HG03469 (cell line): ENCODE measurements around the gene PDE6A.
"Not testable (repeated sequence)": the region's sequence is repeated elsewhere in the genome, so short reads cannot be mapped to it uniquely, and the experiment has no call there.

Experiments
- ATAC-seq: cut with Tn5 transposase; IDR thresholded peaks from one replicate; pipeline ENCODE4 v1.9.1; 2021; ENCODE audit warnings: mild to moderate bottlenecking, moderate library complexity, moderate number of reproducible peaks; ENCODE audit not compliant: unreplicated experiment

The PDE6A gene

DNA sequence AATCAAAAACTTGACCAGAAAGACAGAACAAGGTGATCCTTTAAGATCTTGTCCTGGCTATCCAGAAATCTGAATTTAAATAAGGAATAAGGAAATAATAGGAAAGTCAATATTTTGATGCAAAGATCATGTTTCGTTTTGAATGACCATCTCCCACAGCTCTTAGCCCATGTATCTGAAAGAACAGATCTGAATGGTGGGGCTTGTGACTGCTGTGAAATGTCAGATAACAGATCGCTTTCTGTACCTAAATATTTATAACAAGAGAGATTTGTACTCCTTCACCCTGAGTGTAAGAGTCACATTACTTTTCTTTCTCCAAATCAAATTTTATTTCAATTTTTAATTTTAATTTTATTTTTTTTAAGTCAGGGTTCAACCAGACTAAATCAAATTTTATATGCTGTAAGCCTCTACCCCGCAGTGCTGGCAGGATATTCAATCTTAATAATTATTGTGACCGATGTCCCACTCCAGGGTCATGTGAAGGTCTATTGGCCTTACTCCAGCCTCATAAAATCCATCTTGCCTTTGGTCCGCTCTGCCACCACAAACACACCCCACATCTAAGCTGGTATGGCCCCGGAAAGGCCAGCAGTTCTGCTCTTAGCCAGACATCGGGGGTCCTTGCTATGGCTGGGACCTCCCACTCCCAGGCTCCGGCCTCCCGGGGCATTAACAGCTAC is 9.0 kb upstream of the PDE6A start:
- no peak for ATAC-seq

GRCh38 chr5:149951138-149951749 is 6.7 kb upstream of the PDE6A start:
- ATAC-seq = no peak

DNA sequence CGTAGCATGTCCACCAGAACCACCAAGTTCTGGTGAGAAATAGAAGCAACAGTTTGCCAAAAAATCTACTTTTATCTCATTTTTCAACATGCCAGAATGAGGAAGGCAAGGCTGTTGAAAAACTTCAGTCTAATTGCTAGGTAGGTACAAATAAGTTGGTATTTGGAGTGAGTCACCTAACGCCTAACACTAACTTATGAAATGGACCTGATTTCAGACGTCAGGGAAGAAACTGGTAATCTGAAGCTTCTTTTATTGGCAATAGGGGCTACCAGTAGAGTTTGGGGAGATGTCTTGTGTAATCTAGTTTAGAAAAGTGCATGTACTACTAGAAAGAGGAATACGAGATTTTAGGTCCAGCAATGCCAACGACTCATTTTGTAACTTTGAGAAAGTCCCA is 4.4 kb upstream of the PDE6A start:
- ATAC-seq = no peak

DNA sequence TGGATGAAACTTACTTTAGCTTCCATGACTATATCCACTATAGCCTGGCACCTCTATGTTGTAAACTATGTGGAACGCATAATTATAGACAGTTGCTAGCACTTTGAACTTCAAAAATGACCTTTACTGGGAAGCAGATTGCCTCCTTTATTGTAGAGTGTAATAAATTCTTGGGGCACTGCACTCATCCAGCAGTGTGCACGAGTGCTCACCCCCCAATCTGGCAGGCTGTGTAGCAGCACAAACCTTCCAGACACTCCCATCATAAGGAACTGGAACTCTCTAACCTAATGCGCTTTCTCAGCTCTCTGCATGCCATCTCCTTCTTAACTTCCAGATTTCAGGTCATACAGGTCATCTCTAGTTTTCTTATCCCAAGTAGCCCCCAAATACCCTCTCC is 1.5 kb upstream of the PDE6A start:
- no peak for ATAC-seq

DNA sequence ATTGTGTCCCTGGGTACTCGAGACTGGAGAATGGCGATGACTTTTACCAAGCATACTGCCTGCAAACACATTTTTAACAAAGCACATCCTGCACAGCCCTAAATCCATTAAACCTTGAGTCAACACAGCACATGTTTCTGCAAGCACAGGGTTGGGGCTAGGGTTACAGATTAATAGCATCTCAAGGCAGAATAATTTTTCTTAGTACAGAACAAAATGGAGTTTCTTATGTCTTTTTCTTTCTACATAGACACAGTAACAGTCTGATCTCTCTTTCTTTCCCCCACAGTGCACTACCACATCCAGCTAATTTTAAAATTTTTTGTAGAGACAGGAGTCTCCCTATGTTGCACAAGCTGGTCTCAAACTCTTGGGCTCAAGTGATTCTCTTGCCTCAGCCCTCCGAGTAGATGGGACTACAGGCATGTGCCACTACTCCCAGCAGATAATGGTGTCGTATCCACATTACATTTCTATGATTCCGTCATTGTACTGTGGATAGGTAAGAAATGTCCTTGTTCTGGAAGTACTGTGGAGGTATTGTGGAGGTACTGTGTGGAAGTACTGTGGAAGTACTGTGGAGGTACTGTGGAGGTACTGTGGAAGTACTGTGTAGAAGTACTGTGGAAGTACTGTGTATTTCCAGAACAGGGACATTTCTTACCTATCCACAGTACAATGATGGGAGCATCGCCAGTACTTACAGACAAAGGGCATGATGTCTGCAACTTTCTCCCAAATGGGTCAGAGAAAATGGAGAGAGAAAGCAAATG is 1.2 kb downstream of the PDE6A start:
- not testable (repeated sequence) for ATAC-seq

GRCh38 chr5:149942741-149943169 is 1.8 kb downstream of the PDE6A start:
- ATAC-seq = not testable (repeated sequence)

- ATAC-seq = no peak
Observed at GRCh38 chr5:149942199-149942598, 2.4 kb downstream of the PDE6A start.

DNA sequence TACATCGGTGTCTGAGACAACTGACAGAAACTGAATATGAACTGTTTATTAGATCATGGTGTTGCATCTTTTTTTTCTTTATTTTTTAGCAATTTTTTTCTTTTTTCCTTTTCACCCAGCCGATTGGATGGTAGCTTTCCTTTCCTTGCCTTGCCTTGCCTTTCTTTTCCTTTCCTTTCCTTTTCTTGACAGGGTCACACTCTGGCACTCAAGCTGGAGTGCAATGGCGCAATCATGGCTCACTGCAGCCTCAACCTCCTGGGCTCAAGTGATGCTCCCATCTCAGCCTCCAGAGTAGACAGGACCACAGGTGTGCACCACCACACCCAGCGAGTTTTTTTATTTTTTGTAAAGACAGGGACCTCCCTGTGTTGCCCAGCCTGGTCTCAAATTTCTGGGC is 2.8 kb downstream of the PDE6A start:
- no peak for ATAC-seq

- no peak for ATAC-seq
Observed at GRCh38 chr5:149940941-149941644, 3.5 kb downstream of the PDE6A start.

DNA sequence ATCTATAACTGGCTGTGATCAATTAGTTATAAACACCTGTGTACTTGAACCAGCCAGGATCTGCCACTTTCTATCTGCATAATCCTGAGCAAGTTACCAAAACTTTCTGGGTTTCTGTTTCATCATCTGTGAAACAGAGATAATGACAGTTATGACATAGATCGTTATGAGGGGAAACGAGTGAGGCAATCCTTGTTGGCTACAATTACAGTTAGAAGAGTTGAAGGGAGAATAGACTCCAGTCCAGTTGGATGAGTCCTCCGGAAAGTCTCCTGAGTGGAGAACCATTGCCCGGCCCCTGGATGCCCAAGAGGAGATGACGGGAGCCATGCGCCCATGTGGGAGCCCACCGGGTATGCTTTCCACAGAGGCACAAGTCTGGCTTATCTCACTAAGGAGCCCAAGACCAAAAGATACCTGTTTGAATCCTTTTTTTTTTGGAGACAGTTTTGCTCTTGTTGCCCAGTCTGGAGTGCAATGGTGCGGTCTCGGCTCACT is 4.5 kb downstream of the PDE6A start:
- ATAC-seq = no peak

DNA sequence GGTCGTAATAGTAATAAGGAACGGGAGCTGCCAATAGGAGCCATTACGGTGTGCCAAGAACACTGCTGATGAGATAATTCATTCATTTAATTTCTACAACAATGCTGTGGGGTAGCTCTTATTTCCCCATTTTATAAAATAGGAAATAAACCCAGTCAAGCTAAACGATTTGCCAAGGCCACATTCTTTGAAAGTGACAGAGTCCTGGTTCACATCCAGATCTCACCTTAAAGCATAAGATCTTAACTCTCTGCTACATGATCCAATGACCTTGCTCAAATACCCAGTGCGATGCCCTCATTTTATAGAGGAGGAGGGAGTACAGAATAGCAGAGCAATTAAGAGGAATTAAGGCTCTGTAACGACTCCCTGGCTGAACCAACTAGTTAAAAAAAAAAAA is 5.0 kb downstream of the PDE6A start:
- no peak for ATAC-seq

- no peak for ATAC-seq
Observed at GRCh38 chr5:149938791-149939358, 5.7 kb downstream of the PDE6A start.

- no peak for ATAC-seq
Observed at GRCh38 chr5:149938279-149938678, 6.3 kb downstream of the PDE6A start.

- no peak for ATAC-seq
Observed at GRCh38 chr5:149937610-149938009, 7.0 kb downstream of the PDE6A start.

GRCh38 chr5:149936700-149937091 is 7.9 kb downstream of the PDE6A start:
- ATAC-seq = no peak

DNA sequence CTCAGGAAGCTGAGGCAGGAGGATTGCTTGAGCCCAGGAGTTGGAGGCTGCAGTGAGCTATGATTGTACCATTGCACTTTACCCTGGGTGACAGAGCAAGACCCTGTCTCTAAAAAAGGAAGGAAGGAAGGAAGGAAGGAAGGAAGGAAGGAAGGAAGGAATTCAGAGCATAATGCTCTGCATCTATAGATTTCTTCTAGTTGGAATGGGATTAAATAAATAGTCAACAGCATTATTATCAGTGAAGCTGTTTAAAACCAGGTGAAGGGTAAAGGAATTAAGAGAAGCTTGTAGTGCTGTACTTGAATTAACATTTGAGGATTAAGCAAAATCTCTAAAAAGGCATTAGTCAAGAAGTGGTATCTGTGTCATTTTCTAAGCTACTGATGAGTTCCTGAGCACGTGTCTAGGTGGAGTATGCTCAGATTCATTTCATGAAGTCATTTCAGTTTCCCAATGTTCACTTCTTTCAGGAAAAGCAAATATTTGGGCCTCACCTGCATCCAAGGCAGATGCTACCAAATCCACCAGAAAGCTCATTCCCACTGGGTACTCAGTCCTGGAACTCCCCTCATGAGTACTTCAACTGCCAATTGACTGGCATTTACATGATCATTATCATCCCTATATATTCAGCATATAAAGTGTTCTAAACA is 8.4 kb downstream of the PDE6A start:
- ATAC-seq = no peak

GRCh38 chr5:149935431-149935901 is 9.1 kb downstream of the PDE6A start:
- no peak for ATAC-seq

- ATAC-seq = no peak
Observed at GRCh38 chr5:149932445-149933350, 11.9 kb downstream of the PDE6A start.

GRCh38 chr5:149931992-149932436 is 12.6 kb downstream of the PDE6A start:
- ATAC-seq = no peak
